NB4 (cell line): ENCODE data around the gene HPGDS.

Experiments
- POLR2A ChIP-seq: IDR thresholded peaks from 2 replicates; pipeline ENCODE4 v1.6.1; 2011; ENCODE audit warnings: mild to moderate bottlenecking; ENCODE audit not compliant: insufficient read length; ENCODE audit errors: extremely low read depth
- TF ChIP-seq, protein P1 (sequence below): IDR thresholded peaks from one replicate; pipeline ENCODE4 v1.5.1; 2012; ENCODE audit warnings: low read depth, low read length
- TF ChIP-seq, protein P2 (sequence below): IDR thresholded peaks from 2 replicates; pipeline ENCODE4 v1.6.1; 2011; ENCODE audit warnings: low read depth, low read length

DNA sequence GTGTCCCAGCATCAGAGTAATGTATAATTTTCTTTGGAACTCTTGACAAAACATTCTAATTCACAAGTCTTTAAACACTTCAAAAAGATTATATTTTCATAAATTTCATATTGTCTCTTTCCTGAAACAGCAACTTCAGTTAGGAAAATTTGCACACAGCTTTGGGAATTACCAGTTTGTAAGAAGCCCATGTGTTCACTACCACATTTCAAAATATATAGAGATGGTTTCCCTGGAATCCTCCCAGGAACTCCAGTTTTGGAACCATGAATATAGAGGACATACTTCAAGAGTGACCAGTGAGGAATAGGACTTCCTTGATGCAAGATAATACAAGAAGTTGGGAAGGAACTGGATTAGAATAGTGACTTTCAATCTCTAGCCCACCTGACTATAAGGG lies 28.7 kb upstream of the HPGDS start:
- TF ChIP-seq, protein P1, sequence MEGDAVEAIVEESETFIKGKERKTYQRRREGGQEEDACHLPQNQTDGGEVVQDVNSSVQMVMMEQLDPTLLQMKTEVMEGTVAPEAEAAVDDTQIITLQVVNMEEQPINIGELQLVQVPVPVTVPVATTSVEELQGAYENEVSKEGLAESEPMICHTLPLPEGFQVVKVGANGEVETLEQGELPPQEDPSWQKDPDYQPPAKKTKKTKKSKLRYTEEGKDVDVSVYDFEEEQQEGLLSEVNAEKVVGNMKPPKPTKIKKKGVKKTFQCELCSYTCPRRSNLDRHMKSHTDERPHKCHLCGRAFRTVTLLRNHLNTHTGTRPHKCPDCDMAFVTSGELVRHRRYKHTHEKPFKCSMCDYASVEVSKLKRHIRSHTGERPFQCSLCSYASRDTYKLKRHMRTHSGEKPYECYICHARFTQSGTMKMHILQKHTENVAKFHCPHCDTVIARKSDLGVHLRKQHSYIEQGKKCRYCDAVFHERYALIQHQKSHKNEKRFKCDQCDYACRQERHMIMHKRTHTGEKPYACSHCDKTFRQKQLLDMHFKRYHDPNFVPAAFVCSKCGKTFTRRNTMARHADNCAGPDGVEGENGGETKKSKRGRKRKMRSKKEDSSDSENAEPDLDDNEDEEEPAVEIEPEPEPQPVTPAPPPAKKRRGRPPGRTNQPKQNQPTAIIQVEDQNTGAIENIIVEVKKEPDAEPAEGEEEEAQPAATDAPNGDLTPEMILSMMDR = no peak
- TF ChIP-seq, protein P2, sequence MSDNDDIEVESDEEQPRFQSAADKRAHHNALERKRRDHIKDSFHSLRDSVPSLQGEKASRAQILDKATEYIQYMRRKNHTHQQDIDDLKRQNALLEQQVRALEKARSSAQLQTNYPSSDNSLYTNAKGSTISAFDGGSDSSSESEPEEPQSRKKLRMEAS = no peak
- TF ChIP-seq POLR2A = no peak
